Ramos (cell line): ENCODE measurements around the gene HOXA3.

Source experiments
- in situ Hi-C: fragments of 300-500 bp; cut with MboI; formaldehyde crosslinking; loops from one replicate; pipeline ENCODE4 v1.14.3; 2022; ENCODE audit warnings: low sequenced_read_pairs; ENCODE audit not compliant: unreplicated experiment

The HOXA3 gene

DNA sequence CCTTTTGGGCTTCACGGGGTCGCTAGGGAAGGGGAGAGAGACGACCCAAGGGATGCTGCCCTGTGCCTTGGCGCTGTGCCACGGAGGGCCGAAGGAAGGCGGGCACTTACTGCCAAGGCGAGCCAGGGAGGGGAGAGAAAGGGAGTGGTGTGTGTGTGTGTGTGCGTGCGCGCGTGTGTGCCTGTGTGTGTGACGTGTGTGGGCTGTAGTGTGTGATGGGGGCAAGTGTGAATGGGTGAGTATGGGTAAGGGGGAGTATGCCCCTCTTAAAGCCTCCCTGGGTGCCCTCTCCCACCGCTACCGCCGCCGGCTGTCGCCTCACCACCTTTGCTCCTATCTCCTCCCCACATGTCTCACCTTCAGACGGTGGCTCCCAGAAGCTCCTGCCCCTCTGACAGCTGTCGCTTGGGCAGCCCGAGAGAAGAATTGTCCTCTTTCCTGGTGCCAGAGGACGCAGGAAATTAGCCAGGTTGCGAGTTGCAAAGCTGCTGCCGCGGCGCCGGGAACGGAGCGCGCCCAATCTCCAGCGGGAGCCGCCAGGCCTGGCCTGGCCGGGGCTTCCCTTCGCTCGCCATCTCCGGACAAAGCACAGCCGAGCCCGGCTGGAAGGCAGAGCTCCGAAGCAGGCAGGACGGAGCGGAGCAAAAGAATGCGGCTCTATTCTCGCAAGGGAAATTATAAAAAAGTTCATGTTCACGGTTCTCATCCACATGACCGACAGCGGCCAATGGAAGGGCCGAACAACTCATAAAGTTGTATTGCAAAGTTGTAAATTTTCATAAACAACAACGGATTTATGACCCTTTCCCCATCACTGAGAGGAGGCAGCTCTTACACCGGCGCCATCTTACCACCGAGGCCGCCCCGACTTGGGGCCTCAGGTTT is at the start of gene HOXA3:
TSS of gene HOXA3 (minus strand) at position 653 of the 885 bp plus-strand sequence. CDS start 41,943 bp downstream, outside the sequence.
- in situ Hi-C loops: loop anchor here (10.0 to 25.0 kb wide), 4 partner anchors 477 to 1265 kb away; no protein-coding TSS in a partner anchor

DNA sequence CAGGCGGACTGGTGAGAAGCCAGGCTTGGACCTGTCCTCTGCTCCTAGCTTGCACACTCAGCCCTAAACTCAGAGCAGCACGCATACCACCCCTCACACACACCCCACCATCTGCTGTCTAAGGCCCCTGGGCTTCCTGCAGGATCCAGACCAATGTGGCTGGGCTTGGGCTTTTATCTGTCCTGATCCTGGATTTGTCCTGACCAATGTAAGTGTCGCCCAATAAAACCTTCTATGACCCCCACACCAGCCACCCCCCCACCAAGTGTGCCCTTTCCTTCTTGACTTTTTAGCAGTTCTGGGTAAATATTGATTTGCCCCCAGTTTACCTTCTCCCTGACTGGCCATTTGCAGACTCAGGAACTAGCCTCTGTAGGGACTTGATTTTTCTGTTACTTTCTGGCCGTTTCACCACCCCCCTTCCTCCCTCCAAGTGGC is 49.2 kb upstream of the HOXA3 start:
- in situ Hi-C loops: loop anchor here (10.0 to 25.0 kb wide), 4 partner anchors 361 to 813 kb away; no protein-coding TSS in a partner anchor

GRCh38 chr7:27200761-27201579 is 48.6 kb upstream of the HOXA3 start:
- in situ Hi-C loops: loop anchor here (10.0 to 25.0 kb wide), 4 partner anchors 361 to 814 kb away; no protein-coding TSS in a partner anchor

DNA sequence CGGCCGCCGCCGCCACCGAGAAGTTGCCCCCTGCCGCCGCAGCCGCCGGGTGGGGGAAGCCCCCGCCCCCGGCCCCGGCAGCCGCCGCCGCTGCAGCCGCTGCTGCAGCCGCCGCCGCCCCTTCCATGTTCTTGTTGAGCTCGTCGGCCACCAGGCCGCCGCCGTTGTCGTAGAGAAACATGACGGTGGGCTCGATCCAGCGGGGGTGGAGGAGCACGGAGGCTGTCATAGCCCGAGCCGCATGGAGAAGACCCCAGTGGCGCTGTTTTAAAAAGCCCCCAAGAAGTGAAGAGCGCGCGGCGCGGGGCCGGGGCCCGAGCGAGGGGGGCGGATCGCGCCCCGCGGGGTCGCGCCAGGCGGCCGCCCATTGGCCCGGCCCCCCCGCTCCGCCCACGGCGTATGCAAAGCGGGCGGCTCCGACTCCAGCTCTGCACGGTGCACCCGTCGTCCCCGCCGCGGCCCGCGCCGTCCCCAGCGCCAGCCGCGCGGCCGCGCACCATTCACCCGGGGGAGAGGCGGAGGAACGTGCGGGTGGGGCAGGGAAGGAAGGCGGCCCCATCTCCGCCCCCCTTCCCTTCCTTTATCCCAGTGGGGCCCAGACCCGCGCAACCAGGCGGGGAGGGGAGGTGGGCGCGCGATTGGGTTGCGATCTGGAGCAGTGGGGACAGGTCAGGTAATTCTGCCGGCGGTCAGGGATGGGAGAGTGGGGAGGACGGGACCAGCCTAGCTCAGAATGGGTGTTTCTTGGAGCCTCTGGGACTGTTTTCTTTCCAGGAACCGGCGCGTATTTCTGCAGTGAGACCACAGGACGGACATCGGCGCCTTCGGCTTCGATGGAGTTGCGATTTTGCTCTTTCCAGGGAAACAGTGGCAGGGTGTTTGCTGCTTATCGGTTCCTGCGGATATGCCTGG is 47.7 kb upstream of the HOXA3 start, which contains the start of gene HOXA13:
TSS of gene HOXA13 (minus strand) at position 243 of the 912 bp plus-strand sequence. CDS start at position 229, 14 bp downstream.
- in situ Hi-C loops: loop anchor here (10.0 to 25.0 kb wide), 5 partner anchors 362 to 895 kb away; no protein-coding TSS in a partner anchor

DNA sequence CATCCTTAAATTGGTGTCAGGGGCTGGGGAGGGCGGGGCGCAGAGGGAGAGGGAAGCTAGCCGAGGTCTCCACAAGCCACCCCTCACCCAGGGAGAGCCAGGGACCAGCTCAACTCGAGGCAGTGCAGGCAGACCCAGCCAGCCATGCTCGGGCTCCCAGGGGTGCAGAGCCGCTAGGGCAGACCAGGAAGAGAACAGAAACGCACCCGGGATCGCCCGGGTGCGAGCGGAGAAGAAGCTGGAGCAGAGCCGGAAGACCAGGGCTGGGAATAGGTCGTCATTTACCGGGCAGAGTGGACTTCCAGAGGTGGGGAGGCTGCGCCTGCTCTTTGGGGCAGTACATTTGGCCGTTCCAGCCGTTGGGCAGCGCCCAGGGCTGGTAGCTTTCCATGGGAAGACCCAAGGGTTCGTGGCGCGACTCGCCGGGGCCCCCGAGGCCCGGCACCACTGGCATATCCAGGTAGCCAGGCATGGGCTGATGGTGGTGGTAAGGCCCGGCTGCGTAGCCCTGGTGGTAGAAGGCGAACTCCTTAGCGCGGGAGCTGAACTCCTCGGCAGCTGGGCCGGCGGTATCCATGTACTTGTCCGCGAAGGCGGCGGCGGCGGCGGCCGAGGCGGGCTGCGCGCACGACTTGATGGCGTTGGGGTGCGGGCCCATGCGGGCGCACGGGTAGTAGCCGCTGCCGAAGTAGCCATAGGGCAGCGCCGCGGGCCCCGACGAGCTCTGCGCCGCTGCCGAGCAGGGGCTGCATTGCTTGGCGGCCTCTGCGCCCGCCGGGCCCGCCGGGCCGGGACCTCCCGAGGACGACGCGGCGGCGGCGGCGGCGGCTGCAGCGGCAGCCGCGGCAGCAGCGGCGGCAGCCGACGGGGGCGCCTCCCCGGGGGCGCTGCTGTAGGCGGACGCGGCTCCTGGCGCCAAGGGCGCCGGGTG is 46.8 kb upstream of the HOXA3 start:
- in situ Hi-C loops: loop anchor here (10.0 kb wide), 1 partner anchor 896 kb away; no protein-coding TSS in a partner anchor

GRCh38 chr7:27198138-27198841 is 45.9 kb upstream of the HOXA3 start:
- in situ Hi-C loops: loop anchor here (10.0 kb wide), 1 partner anchor 897 kb away; no protein-coding TSS in a partner anchor

DNA sequence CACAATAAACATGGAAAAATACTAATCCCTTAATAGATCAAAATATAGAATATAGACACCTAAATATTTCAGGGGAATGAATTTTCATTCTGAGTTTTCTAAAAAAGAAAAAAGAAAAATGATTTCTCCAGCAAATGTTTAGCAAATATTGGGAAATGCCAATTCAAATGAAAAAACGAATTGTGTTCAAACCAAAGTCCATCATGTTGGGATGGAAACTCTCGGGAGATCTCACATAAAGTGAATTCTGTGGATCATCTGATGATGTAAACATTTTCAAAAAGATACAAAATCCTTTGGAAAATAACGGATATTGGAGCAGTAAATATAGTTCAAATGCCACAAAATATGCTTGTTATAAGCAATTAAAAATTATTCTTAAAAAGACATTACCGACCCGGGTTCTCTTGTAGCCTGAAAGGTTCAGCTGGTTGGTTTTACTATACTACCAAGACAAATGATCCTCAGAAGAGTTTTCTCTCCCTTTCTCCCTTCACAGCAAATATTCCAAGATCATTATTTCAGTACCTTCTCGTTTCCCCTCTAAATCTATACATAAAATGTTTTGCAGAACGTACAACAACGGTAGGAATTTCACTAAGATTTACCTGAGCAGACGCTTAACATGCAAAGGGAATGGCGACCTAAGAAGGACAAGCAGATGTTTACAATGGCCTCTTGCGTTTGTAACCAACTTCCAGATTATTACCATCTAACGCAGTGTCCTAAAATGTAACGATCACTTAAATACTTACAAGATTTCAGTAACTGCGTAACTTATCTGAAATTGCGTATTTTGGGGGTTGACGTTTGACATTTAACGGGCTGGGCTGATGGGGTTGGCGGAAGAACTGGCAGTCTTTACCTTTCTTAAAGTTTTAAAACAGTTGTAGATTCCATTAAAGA is 45.0 kb upstream of the HOXA3 start:
- in situ Hi-C loops: loop anchor here (10.0 kb wide), 1 partner anchor 897 kb away; no protein-coding TSS in a partner anchor

DNA sequence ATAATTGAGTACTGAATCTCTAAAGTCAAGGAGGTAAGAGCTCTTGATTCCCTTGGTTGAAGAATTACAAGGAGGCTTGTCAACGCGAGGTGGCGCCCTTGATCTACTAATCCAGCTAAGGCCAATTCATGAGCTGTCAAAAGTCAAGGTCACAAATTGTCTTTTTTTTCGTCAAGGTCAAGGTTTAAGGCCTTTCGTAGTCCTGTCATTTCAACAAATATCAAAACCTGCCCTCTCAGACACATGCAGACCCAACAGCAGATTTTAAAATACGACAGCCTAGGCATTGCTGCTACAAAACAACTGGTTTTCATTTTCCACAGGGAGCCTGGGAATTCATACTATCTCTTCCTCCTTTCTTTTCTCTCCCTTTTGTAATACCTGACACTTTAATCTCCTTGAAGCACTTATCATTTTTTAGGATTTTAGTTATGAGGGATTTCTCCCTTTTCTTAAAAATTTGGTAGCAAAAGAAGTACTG is 43.9 kb upstream of the HOXA3 start:
- in situ Hi-C loops: loop anchor here (10.0 kb wide), 1 partner anchor 898 kb away; no protein-coding TSS in a partner anchor

DNA sequence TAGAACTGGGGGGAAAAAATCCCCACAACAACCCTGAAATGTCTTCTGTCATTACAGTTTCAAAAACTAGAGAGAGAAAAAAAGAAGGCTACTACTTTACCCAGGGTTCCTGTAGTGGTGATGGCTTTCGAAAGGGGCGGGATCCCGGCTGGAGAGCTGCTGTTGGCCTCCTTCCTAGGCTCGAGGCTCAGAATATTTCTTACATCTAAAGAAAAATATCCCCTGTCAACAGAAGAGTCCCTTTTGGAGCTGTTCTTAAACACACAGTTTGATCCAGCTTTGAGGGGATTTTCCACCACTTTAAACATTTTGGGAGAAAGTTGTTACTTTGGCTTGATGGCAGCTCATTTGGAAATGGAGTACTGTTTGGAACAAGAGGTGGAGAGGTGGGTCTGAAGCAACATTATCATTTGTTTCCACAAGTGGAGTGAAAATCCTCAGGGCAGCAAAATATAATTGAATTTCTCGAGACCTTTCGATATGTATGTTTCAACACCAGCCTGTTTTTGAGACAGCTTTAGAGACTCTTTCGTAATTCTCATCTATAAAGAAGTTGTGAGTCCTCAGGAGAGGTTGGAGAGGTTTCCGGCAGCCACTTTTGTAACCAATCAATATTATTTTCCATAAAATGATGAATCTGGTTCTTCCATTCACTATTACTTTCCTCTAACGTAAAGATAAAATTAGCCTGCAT is 42.5 kb upstream of the HOXA3 start:
- in situ Hi-C loops: loop anchor here (10.0 kb wide), 1 partner anchor 900 kb away; no protein-coding TSS in a partner anchor

DNA sequence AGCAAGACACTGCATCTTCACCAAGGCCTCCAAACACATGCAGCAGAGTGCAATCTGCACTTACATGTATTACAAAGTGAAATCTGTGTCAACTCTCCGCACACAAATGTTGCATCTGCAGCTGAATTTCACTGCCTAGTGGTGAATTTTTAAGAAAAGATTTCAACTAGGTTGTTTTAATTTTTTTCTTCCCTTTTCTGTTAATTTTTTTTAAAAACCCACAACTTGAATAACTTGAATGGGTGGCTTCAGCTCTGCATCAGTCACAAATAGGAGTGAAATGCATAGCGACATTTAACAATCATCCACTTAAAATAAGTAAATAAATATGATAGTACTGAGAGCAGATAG is 41.6 kb upstream of the HOXA3 start:
- in situ Hi-C loops: loop anchor here (10.0 kb wide), 1 partner anchor 901 kb away; no protein-coding TSS in a partner anchor

DNA sequence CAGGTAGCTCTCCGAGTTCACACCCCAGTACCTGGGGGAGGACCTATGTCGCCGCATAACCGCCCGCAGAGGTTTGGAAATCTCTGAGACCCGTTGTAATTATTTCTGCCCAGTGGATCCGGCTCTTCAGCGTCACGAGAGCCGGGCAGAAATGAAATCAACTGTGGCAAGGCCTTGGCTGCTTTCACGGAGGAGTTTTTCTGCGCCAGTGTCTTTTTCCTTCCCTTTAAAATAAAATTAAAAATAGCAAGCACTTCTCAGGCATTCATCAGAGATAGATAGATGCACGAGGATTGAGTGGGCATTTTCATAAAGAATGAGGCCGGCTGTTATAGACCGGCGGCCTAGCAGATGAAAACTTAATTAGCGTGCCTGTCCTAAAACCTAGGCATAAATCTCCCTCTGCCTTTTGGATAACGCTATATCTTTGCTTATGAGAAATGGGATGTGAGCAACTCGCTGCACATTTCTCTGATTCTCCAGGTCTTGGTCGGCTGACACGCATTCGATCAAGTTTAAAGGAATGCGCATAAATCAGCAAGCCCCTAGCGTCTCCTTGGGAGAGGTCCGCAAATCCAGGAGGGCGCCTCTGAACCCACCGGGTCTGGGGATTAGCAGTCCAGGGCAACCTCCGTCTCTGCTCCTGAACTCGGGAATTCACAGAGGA is 41.1 kb upstream of the HOXA3 start:
- in situ Hi-C loops: loop anchor here (10.0 kb wide), 1 partner anchor 901 kb away; no protein-coding TSS in a partner anchor

DNA sequence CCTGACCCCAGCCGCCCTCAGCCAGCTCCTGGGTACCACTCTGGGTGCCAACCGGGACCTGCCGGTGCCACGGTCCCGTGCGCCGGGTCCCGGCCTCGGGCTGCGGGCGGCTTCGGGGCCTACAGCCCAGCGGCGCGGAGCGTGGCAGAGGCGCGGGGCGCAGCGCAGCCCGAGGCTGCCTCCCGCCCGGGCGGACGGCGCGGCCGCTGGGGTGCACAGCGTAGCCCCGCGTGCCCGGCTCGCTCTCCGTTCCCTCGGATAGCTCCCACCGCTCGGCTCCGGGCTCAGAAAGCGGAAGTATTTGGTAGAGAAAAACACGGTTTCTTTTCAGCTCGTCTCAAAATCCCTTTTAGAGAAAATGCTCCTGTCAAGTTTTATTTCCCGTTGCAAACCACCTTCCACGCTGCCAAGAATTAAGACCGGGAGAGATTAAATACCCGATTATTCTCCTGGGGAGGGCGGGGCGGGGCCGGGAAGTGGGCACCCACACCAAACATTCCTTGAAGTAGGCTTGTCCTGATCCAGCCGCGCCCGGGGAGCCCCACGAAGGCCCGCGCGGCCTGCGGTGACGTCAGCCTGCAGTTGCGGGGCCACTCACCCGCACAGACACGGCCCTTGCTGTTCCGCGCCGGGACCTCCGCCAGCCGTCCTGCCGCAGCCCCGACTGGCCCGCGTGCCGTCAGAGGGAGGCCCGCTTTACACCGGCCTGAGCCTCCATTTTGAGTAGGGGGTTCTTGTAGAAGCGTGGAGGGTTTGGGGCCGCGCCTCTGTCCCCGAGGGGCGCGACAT is 40.4 kb upstream of the HOXA3 start:
- in situ Hi-C loops: loop anchor here (10.0 kb wide), 1 partner anchor 902 kb away; no protein-coding TSS in a partner anchor

DNA sequence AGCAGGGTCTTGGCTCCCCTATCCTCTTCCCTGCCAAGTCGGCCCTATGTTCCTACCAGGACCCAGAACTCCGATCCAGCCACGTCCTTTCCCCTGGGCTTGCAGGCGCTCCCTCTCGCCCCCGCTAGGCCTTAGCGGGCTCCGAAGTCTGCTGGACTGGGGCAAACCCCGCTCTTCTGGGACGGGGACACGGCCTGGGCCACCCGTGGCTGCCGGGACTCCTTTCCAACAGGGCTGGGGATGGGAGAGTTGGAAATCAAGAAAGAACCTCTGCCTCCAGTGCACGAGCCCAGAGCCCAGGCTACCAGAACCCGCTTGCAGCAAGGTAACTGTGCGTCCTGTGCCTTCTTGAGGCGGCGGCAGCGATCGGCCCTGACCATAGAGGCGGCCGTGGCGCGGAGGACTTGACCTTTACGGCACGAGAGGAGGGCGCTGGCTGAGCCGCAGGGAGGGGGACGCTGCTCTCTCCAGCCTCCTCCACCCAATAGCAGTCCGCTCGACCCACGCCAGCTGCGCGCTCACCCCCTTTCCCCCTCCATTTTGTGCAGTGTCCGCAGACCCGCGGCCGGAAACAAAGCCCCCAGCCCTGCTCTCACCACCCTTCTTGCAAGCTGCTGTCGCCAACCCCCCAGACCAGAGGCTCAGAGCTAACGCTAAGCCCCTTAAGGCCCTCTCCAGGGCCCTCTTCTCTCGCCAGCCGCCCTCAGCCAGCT is 39.6 kb upstream of the HOXA3 start:
- in situ Hi-C loops: loop anchor here (10.0 kb wide), 1 partner anchor 903 kb away; no protein-coding TSS in a partner anchor
